ENCODE results near the gene PRSS3. TPM values are rescaled to one million over a fixed set of nuclear protein-coding genes. Genes with fewer than 3 reads are reported as not detected.
"Not testable (repeated sequence)": the region's sequence is repeated elsewhere in the genome, so short reads cannot be mapped to it uniquely, and the experiment has no call there.

PRSS3 gene
- total and polyA plus RNA-seq, 7 donors = 0.05 to 0.30 TPM; not detected in 5

GRCh38 chr9:33837138-33837537 lies 41.8 kb downstream of the PRSS3 start:
- ATAC-seq (no peak), DNase-seq (no peak)
- Histone ChIP-seq H3K27me3 (ENCODE audit: insufficient read depth in 3 of 3, low read length in 2 of 3) (no peaks in the 10 kb centered on the region), H3K36me3 (ENCODE audit: insufficient read depth in 1 of 2, low read depth in 1 of 2) (no peaks in the 10 kb centered on the region), H3K4me3 (no peak overlapping the region), H3K27ac (no peak overlapping the region), H3K9me3 (no peaks in the 10 kb centered on the region), H3K4me1 (peaks cover 52% of the 10 kb centered on the region)
- WGBS, 3 donors = 75 to 94% (median 81%) methylated on average over 4 of the region's 4 CpGs
- intact Hi-C loops (cut with DNase I) = no loop called here
- TF ChIP-seq, protein P1, sequence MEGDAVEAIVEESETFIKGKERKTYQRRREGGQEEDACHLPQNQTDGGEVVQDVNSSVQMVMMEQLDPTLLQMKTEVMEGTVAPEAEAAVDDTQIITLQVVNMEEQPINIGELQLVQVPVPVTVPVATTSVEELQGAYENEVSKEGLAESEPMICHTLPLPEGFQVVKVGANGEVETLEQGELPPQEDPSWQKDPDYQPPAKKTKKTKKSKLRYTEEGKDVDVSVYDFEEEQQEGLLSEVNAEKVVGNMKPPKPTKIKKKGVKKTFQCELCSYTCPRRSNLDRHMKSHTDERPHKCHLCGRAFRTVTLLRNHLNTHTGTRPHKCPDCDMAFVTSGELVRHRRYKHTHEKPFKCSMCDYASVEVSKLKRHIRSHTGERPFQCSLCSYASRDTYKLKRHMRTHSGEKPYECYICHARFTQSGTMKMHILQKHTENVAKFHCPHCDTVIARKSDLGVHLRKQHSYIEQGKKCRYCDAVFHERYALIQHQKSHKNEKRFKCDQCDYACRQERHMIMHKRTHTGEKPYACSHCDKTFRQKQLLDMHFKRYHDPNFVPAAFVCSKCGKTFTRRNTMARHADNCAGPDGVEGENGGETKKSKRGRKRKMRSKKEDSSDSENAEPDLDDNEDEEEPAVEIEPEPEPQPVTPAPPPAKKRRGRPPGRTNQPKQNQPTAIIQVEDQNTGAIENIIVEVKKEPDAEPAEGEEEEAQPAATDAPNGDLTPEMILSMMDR (IDR thresholded peaks at IDR 0.05) = no peak

DNA sequence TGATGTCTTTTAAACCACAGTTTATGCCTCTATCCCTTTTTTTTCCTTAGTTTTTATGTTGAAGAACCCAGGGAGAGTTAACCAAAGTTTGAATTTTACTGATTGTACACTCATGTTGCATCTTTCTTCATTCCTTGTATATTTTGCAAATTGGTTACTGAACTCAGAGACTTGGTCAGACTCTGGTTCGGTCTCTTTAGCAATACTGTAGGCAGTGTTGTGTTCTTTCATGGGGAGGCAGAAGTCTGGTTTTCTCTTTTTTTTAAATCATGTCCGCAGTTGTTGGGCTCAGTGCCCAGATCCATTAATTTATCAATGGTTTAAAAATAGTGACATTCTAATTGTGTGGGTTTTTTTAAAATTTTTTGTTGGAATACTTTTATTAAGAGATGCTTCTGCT lies 45.0 kb downstream of the PRSS3 start:
- TF ChIP-seq, protein P1 (IDR thresholded peaks at IDR 0.05) = no peak
- Histone ChIP-seq H3K9me3 (no peaks in the 10 kb centered on the region), H3K4me1 (peaks cover 67% of the 10 kb centered on the region), H3K36me3 (ENCODE audit: insufficient read depth in 1 of 2, low read depth in 1 of 2) (no peaks in the 10 kb centered on the region), H3K27me3 (ENCODE audit: insufficient read depth in 3 of 3, low read length in 2 of 3) (no peaks in the 10 kb centered on the region), H3K4me3 (no peak overlapping the region), H3K27ac (no peak overlapping the region)
- intact Hi-C loops (cut with DNase I) = no loop called here
- WGBS, 3 donors = 39 to 43% (median 43%) methylated on average over 2 of the region's 2 CpGs
- ATAC-seq (no peak), DNase-seq (no peak)

DNA sequence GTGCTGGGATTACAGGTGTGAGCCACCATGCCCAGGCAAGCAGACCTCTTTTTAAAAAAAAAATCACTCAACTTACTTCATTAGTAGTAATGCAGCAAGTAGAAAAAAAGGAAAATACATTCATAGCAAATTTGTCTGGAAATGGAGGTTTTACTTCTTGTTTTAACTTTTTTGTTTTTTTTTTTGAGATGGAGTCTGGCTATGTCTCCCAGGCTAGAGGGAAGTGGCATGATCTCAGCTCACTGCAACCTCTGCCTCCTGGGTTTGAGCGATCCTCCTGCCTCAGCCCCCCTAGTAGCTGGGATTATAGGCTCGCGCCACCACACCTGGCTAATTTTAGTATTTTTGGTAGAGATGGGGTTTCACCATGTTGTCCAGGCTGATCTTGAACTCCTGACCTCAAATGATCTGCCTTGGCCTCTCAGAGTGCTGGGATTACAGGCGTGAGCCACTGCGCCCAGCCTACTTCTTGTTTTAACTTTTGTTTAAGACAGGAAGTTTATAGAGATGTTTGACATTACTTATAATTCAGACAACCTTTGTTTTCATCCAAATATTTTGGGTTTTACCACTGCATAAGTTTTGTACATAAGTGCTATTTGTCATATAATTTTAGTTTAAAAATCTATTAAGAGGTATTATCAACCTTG lies 48.1 kb downstream of the PRSS3 start:
- H3K4me1 ChIP-seq = peaks cover 47% of the 10 kb centered on the region
- H3K4me3 ChIP-seq = no peak overlapping the region
- DNase-seq (no peak), ATAC-seq (peak in 3 of 4 donors; percentile 13 to 45 (median 23))
- H3K27ac ChIP-seq = peak overlapping the region; percentile 59
- TF ChIP-seq, protein P1 (IDR thresholded peaks at IDR 0.05) = no peak
- intact Hi-C loops (cut with DNase I) = no loop called here
- 28 to 50% (median 28%) methylated on average over 5 of the region's 5 CpGs for WGBS, 3 donors
- H3K9me3 ChIP-seq = no peaks in the 10 kb centered on the region
- no peaks in the 10 kb centered on the region for H3K27me3 ChIP-seq (ENCODE audit: insufficient read depth in 3 of 3, low read length in 2 of 3)
- H3K36me3 ChIP-seq (ENCODE audit: insufficient read depth in 1 of 2, low read depth in 1 of 2) = no peaks in the 10 kb centered on the region

DNA sequence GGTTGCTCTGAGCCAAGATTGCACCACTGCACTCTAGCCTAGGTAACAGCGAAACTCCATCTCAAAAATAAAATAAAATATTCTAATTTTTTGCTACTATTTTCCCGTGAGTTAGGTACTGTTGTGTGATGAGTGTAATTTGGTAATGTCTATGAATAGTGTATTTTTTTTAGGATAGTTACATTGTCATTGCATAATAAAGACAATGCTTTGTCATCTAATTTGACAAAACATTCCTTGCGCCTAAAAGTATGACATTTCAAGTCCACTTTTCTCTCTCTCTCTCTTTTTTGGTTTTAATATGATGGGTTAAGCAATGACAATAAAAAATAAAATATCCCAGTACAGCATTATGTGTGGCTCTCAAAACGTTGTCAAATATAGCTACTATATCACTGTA lies 50.9 kb downstream of the PRSS3 start:
- Histone ChIP-seq H3K4me3 (no peak overlapping the region), H3K9me3 (no peaks in the 10 kb centered on the region), H3K27ac (no peak overlapping the region), H3K36me3 (ENCODE audit: insufficient read depth in 1 of 2, low read depth in 1 of 2) (no peaks in the 10 kb centered on the region), H3K4me1 (peaks cover 44% of the 10 kb centered on the region), H3K27me3 (ENCODE audit: insufficient read depth in 3 of 3, low read length in 2 of 3) (no peaks in the 10 kb centered on the region)
- intact Hi-C loops (cut with DNase I) = no loop called here
- DNase-seq (no peak), ATAC-seq (no peak)
- TF ChIP-seq, protein P1 (IDR thresholded peaks at IDR 0.05) = no peak
- 76 to 79% (median 78%) methylated on average over 4 of the region's 4 CpGs for WGBS, 3 donors

DNA sequence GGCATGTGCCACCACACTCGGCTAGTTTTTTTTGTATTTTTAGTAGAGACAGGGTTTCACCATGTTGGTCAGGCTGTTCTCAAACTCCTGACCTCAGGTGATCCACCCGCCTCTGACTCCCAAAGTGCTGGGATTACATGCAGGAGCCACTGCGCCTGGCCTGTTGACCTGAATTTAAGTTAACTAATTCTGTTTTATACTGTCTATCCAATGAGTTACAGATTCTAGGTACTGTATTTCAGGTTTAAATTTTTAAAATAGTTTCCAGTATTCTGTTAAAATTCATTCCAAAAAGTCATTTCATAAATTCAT lies 52.5 kb downstream of the PRSS3 start:
- H3K27ac ChIP-seq; DNase-seq; H3K36me3 ChIP-seq (ENCODE audit: insufficient read depth in 1 of 2, low read depth in 1 of 2); H3K9me3 ChIP-seq; H3K27me3 ChIP-seq (ENCODE audit: insufficient read depth in 3 of 3, low read length in 2 of 3); H3K4me3 ChIP-seq; intact Hi-C loops (cut with DNase I); ATAC-seq: not testable (repeated sequence)
- peaks cover 41% of the 10 kb centered on the region for H3K4me1 ChIP-seq
- WGBS, 3 donors = 68 to 78% (median 69%) methylated on average over 3 of the region's 3 CpGs

Other genes starting within 250 kb of the PRSS3 start
- 10 to 100 TPM; 48.0 to 62.9 (median 52.2) TPM for gene UBE2R2, start 21.6 kb downstream of the PRSS3 start, total RNA-seq
- 10 to 100 TPM; 20.3 to 52.3 (median 37.5) TPM for gene UBE2R2, start 21.6 kb downstream of the PRSS3 start, polyA plus RNA-seq